Measurements from ENCODE around the gene SOX9.

Gene SOX9

GRCh38 chr17:72093707-72094106, 27.1 kb upstream of the SOX9 start:
- no peaks in the 10 kb centered on the region for H3K36me3 ChIP-seq (ENCODE audit: control insufficient read depth in 2 of 2, insufficient read depth in 2 of 2, low read length in 2 of 2)
- no peak overlapping the region for H3K27ac ChIP-seq (ENCODE audit: low read length)
- H3K4me1 ChIP-seq (ENCODE audit: control insufficient read depth, insufficient read depth, low read length): no peaks in the 10 kb centered on the region
- H3K4me3 ChIP-seq (ENCODE audit: low read length in 2 of 2): no peak overlapping the region
- no peak overlapping the region for H3K9ac ChIP-seq (ENCODE audit: low read length in 2 of 2)
- no peaks in the 10 kb centered on the region for H3K27me3 ChIP-seq (ENCODE audit: control insufficient read depth in 1 of 2, insufficient read depth in 2 of 2, low read length in 2 of 2)
- no peaks in the 10 kb centered on the region for H3K9me3 ChIP-seq (ENCODE audit: control insufficient read depth in 2 of 2, low read length in 2 of 2)

DNA sequence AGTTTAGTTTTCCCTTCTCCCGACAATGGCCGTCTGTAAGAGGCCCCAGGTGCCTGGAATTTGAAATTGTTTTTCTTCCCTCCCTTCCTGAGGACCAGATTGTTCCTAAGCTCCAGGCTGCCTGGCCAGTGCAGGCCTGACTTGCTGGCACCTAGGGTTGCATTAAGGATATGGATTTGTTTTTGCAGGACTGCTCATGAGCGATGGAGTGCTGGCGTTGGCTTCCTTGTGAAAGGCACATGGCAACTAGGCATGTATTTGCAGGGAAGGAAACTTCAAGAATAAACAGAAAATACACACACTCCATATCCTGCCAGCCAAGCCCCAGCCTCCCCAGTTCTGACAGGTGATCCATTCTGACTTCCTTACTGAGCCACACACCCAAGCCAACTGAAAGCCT, 25.5 kb upstream of the SOX9 start:
- Histone ChIP-seq H3K9me3 (ENCODE audit: control insufficient read depth in 2 of 2, low read length in 2 of 2) (no peaks in the 10 kb centered on the region), H3K27me3 (ENCODE audit: control insufficient read depth in 1 of 2, insufficient read depth in 2 of 2, low read length in 2 of 2) (no peaks in the 10 kb centered on the region), H3K36me3 (ENCODE audit: control insufficient read depth in 2 of 2, insufficient read depth in 2 of 2, low read length in 2 of 2) (no peaks in the 10 kb centered on the region), H3K9ac (ENCODE audit: low read length in 2 of 2) (no peak overlapping the region), H3K4me1 (ENCODE audit: control insufficient read depth, insufficient read depth, low read length) (no peaks in the 10 kb centered on the region), H3K27ac (ENCODE audit: low read length) (no peak overlapping the region), H3K4me3 (ENCODE audit: low read length in 2 of 2) (no peak overlapping the region)

DNA sequence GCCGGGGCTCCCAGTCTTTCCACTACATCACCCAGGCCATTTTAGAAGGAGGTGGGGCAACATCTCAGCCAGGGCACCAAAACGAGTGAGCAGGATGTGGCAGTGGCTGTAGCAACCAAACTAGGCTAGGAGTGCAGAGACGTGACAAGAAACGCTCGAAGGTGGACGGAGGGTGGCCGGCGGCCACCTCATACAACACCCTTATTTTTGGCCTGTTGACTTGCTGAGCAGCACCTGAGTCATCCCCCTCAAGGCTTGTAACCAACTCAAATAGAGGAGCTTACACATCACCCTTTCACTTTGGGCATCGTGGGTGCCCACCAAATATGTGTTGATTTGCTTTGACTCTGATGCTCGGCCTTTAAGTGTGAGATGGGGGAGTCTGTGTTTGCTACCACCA, 23.7 kb upstream of the SOX9 start:
- Histone ChIP-seq H3K4me3 (ENCODE audit: low read length in 2 of 2) (no peak overlapping the region), H3K9me3 (ENCODE audit: control insufficient read depth in 2 of 2, low read length in 2 of 2) (no peaks in the 10 kb centered on the region), H3K27ac (ENCODE audit: low read length) (no peak overlapping the region), H3K9ac (ENCODE audit: low read length in 2 of 2) (no peak overlapping the region), H3K36me3 (ENCODE audit: control insufficient read depth in 2 of 2, insufficient read depth in 2 of 2, low read length in 2 of 2) (no peaks in the 10 kb centered on the region), H3K4me1 (ENCODE audit: control insufficient read depth, insufficient read depth, low read length) (no peaks in the 10 kb centered on the region), H3K27me3 (ENCODE audit: control insufficient read depth in 1 of 2, insufficient read depth in 2 of 2, low read length in 2 of 2) (peaks cover 0 to 2% of the 10 kb centered on the region in 2 donors)

GRCh38 chr17:72099919-72100318, 20.9 kb upstream of the SOX9 start:
- H3K4me3 ChIP-seq (ENCODE audit: low read length in 2 of 2): no peak overlapping the region
- H3K9me3 ChIP-seq (ENCODE audit: control insufficient read depth in 2 of 2, low read length in 2 of 2): no peaks in the 10 kb centered on the region
- no peak overlapping the region for H3K9ac ChIP-seq (ENCODE audit: low read length in 2 of 2)
- no peaks in the 10 kb centered on the region for H3K36me3 ChIP-seq (ENCODE audit: control insufficient read depth in 2 of 2, insufficient read depth in 2 of 2, low read length in 2 of 2)
- peaks cover 2 to 5% of the 10 kb centered on the region in 2 donors for H3K27me3 ChIP-seq (ENCODE audit: control insufficient read depth in 1 of 2, insufficient read depth in 2 of 2, low read length in 2 of 2)
- H3K4me1 ChIP-seq (ENCODE audit: control insufficient read depth, insufficient read depth, low read length): no peaks in the 10 kb centered on the region
- H3K27ac ChIP-seq (ENCODE audit: low read length): no peak overlapping the region

GRCh38 chr17:72100470-72100869, 20.4 kb upstream of the SOX9 start:
- Histone ChIP-seq H3K4me1 (ENCODE audit: control insufficient read depth, insufficient read depth, low read length) (no peaks in the 10 kb centered on the region), H3K36me3 (ENCODE audit: control insufficient read depth in 2 of 2, insufficient read depth in 2 of 2, low read length in 2 of 2) (no peaks in the 10 kb centered on the region), H3K9ac (ENCODE audit: low read length in 2 of 2) (no peak overlapping the region), H3K27ac (ENCODE audit: low read length) (no peak overlapping the region), H3K27me3 (ENCODE audit: control insufficient read depth in 1 of 2, insufficient read depth in 2 of 2, low read length in 2 of 2) (peaks cover 2 to 5% of the 10 kb centered on the region in 2 donors), H3K4me3 (ENCODE audit: low read length in 2 of 2) (no peak overlapping the region), H3K9me3 (ENCODE audit: control insufficient read depth in 2 of 2, low read length in 2 of 2) (no peaks in the 10 kb centered on the region)

DNA sequence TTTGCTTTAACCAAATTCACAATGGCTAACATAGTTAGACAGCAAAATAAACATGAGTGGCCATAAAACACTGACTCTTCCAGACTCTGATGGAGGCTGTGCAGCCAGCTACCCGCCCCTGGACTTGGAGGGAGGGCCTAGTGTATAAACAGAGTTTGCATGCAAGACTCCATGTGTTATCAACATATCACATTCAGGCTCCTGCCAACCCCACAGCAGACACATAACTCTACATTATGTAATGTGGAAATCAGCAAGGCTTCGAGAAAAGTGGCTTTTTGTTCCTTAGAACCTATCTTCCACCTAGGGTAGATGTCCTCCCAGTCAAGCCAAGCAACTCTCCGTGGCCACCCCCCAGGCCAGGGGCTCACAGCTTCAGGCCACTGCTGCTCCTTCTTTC, 19.3 kb upstream of the SOX9 start:
- Histone ChIP-seq H3K27me3 (ENCODE audit: control insufficient read depth in 1 of 2, insufficient read depth in 2 of 2, low read length in 2 of 2) (peaks cover 2 to 5% of the 10 kb centered on the region in 2 donors), H3K4me1 (ENCODE audit: control insufficient read depth, insufficient read depth, low read length) (no peaks in the 10 kb centered on the region), H3K27ac (ENCODE audit: low read length) (no peak overlapping the region), H3K36me3 (ENCODE audit: control insufficient read depth in 2 of 2, insufficient read depth in 2 of 2, low read length in 2 of 2) (no peaks in the 10 kb centered on the region), H3K4me3 (ENCODE audit: low read length in 2 of 2) (no peak overlapping the region), H3K9ac (ENCODE audit: low read length in 2 of 2) (no peak overlapping the region), H3K9me3 (ENCODE audit: control insufficient read depth in 2 of 2, low read length in 2 of 2) (no peaks in the 10 kb centered on the region)

- no peaks in the 10 kb centered on the region for H3K9me3 ChIP-seq (ENCODE audit: control insufficient read depth in 2 of 2, low read length in 2 of 2)
- H3K4me1 ChIP-seq (ENCODE audit: control insufficient read depth, insufficient read depth, low read length): no peaks in the 10 kb centered on the region
- H3K4me3 ChIP-seq (ENCODE audit: low read length in 2 of 2): no peak overlapping the region
- no peaks in the 10 kb centered on the region for H3K36me3 ChIP-seq (ENCODE audit: control insufficient read depth in 2 of 2, insufficient read depth in 2 of 2, low read length in 2 of 2)
- no peak overlapping the region for H3K27ac ChIP-seq (ENCODE audit: low read length)
- no peak overlapping the region for H3K9ac ChIP-seq (ENCODE audit: low read length in 2 of 2)
- H3K27me3 ChIP-seq (ENCODE audit: control insufficient read depth in 1 of 2, insufficient read depth in 2 of 2, low read length in 2 of 2): peaks cover 2 to 8% of the 10 kb centered on the region in 2 donors
These were observed 18.5 kb upstream of the SOX9 start for GRCh38 chr17:72102366-72102765.

DNA sequence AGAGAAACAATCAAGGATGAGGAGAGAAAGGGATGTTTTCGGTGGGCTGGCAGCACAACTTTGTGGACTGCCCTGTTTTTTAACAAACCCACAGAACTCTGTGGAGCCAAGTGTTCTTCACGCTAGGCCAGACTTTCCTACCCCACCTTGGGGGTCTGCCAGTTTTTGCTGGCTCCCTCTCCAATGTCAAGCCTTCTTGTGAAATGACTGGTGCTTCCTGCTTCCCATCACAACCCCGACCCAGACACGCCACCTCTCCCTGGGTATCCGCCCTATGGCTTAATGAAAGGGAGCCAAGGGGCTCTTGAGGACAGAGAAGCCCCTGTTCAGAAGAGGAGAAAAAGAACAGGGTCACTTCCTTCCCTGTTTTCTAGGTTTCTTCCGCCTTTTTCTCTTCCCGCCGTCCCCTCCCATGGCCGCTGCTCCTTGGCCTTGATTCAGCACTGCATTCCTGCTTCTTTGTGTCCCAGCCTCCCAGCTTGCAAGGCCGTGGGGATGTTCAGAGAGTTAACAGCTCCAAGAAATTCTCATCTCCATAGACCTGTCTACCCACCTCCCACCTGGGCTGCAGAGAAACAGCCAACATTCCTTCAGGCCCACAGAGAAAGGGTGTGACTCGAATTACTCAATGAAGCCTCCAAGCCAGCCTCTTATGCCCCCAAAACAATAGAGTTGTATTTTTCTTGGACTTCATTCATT, 16.5 kb upstream of the SOX9 start:
- Histone ChIP-seq H3K4me1 (ENCODE audit: control insufficient read depth, insufficient read depth, low read length) (no peaks in the 10 kb centered on the region), H3K4me3 (ENCODE audit: low read length in 2 of 2) (no peak overlapping the region), H3K9me3 (ENCODE audit: control insufficient read depth in 2 of 2, low read length in 2 of 2) (no peaks in the 10 kb centered on the region), H3K27me3 (ENCODE audit: control insufficient read depth in 1 of 2, insufficient read depth in 2 of 2, low read length in 2 of 2) (peaks cover 2 to 8% of the 10 kb centered on the region in 2 donors), H3K9ac (ENCODE audit: low read length in 2 of 2) (no peak overlapping the region), H3K27ac (ENCODE audit: low read length) (no peak overlapping the region), H3K36me3 (ENCODE audit: control insufficient read depth in 2 of 2, insufficient read depth in 2 of 2, low read length in 2 of 2) (no peaks in the 10 kb centered on the region)

DNA sequence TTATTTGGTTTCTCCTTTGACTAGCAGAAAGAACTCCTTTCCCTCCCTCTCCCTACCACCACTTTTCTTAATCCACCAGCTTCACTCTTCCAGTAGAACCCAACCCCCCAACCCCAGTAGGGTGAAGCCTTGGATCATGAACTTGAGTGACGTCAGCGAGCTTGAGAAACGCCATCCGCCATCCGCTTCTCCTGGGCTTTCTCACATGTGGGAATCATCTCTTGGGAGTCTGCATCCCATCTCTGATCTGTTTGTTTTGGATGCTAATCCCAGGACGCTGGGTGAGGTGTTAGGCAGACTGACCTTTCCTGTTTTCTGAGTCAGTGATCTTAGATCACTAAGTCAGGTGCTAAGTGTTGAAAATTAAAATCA, 16.0 kb upstream of the SOX9 start:
- no peak overlapping the region for H3K9ac ChIP-seq (ENCODE audit: low read length in 2 of 2)
- H3K9me3 ChIP-seq (ENCODE audit: control insufficient read depth in 2 of 2, low read length in 2 of 2): no peaks in the 10 kb centered on the region
- no peaks in the 10 kb centered on the region for H3K4me1 ChIP-seq (ENCODE audit: control insufficient read depth, insufficient read depth, low read length)
- no peaks in the 10 kb centered on the region for H3K36me3 ChIP-seq (ENCODE audit: control insufficient read depth in 2 of 2, insufficient read depth in 2 of 2, low read length in 2 of 2)
- peaks cover 2 to 8% of the 10 kb centered on the region in 2 donors for H3K27me3 ChIP-seq (ENCODE audit: control insufficient read depth in 1 of 2, insufficient read depth in 2 of 2, low read length in 2 of 2)
- no peak overlapping the region for H3K4me3 ChIP-seq (ENCODE audit: low read length in 2 of 2)
- H3K27ac ChIP-seq (ENCODE audit: low read length): no peak overlapping the region

GRCh38 chr17:72107100-72107499, 13.7 kb upstream of the SOX9 start:
- H3K9ac ChIP-seq (ENCODE audit: low read length in 2 of 2): no peak overlapping the region
- H3K27me3 ChIP-seq (ENCODE audit: control insufficient read depth in 1 of 2, insufficient read depth in 2 of 2, low read length in 2 of 2): peaks cover 9 to 17% of the 10 kb centered on the region in 2 donors
- no peak overlapping the region for H3K4me3 ChIP-seq (ENCODE audit: low read length in 2 of 2)
- H3K4me1 ChIP-seq (ENCODE audit: control insufficient read depth, insufficient read depth, low read length): peaks cover 2% of the 10 kb centered on the region
- H3K27ac ChIP-seq (ENCODE audit: low read length): no peak overlapping the region
- H3K9me3 ChIP-seq (ENCODE audit: control insufficient read depth in 2 of 2, low read length in 2 of 2): no peaks in the 10 kb centered on the region
- H3K36me3 ChIP-seq (ENCODE audit: control insufficient read depth in 2 of 2, insufficient read depth in 2 of 2, low read length in 2 of 2): no peaks in the 10 kb centered on the region

- Histone ChIP-seq H3K4me1 (ENCODE audit: control insufficient read depth, insufficient read depth, low read length) (peaks cover 2% of the 10 kb centered on the region), H3K36me3 (ENCODE audit: control insufficient read depth in 2 of 2, insufficient read depth in 2 of 2, low read length in 2 of 2) (no peaks in the 10 kb centered on the region), H3K9ac (ENCODE audit: low read length in 2 of 2) (no peak overlapping the region), H3K27ac (ENCODE audit: low read length) (no peak overlapping the region), H3K9me3 (ENCODE audit: control insufficient read depth in 2 of 2, low read length in 2 of 2) (no peaks in the 10 kb centered on the region), H3K4me3 (ENCODE audit: low read length in 2 of 2) (peak overlapping the region in 1 of 2 donors; percentile 35), H3K27me3 (ENCODE audit: control insufficient read depth in 1 of 2, insufficient read depth in 2 of 2, low read length in 2 of 2) (peaks cover 23% of the 10 kb centered on the region in 2 donors)
These were observed 10.4 kb upstream of the SOX9 start for GRCh38 chr17:72110231-72110941.
